ENCODE data around the gene RIMS4. TPM values are rescaled to one million over a fixed set of nuclear protein-coding genes. Genes with fewer than 3 reads are reported as not detected.

The RIMS4 gene
- total RNA-seq, 1 donor from 2014 or later: 6.4 TPM

DNA sequence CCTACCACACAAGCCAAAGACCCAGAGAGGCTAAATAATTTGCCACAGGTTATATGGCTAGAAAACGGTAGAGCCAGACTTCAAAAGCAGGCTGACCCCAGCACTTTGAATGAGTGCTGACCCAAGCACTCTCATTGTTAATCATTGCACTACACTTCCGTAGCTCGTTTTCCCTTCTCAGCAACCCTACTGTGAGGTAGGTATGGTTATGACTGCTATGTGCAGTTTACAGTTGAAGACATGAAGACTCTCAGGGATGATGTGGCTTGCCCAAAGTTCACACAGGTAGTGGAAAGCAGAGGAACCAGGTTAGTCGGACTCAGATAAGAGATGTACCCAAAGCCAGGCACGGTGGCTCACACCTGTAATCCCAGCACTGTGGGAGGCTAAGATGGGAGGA is 33.5 kb upstream of the RIMS4 start:
- intact Hi-C loops (cut with DNase I): no loop called here
- H3K27me3 ChIP-seq: no peaks in the 10 kb centered on the region

GRCh38 chr20:44841955-44842354 is 31.6 kb upstream of the RIMS4 start:
- TF ChIP-seq POLR2AphosphoS5 (IDR thresholded peaks at IDR 0.05; ENCODE audit: insufficient read depth in 1 of 2, low read depth in 1 of 2) (no peak), POLR2A (IDR thresholded peaks at IDR 0.05) (no peak), CTCF (IDR thresholded peaks at IDR 0.05) (no peak)
- DNase-seq (ENCODE audit: extremely low spot score in 2 of 2): peak in 1 of 2 donors; percentile 43
- intact Hi-C loops (cut with DNase I): no loop called here
- Histone ChIP-seq H3K4me3 (no peak overlapping the region), H3K4me1 (no peaks in the 10 kb centered on the region), H3K9me3 (no peaks in the 10 kb centered on the region), H3K36me3 (no peaks in the 10 kb centered on the region), H3K27me3 (no peaks in the 10 kb centered on the region), H3K27ac (no peak overlapping the region)

More for the DNA sequence above, 33.5 kb upstream of the RIMS4 start:
- Histone ChIP-seq H3K27ac (no peak overlapping the region), H3K4me1 (no peaks in the 10 kb centered on the region), H3K4me3 (no peak overlapping the region), H3K9me3 (no peaks in the 10 kb centered on the region), H3K36me3 (no peaks in the 10 kb centered on the region)
- TF ChIP-seq POLR2AphosphoS5 (IDR thresholded peaks at IDR 0.05; ENCODE audit: insufficient read depth in 1 of 2, low read depth in 1 of 2): no peak
- TF ChIP-seq CTCF (IDR thresholded peaks at IDR 0.05): no peak
- no peak for TF ChIP-seq POLR2A (IDR thresholded peaks at IDR 0.05)
- peak in 1 of 2 donors; percentile 34 for DNase-seq (ENCODE audit: extremely low spot score in 2 of 2)

DNA sequence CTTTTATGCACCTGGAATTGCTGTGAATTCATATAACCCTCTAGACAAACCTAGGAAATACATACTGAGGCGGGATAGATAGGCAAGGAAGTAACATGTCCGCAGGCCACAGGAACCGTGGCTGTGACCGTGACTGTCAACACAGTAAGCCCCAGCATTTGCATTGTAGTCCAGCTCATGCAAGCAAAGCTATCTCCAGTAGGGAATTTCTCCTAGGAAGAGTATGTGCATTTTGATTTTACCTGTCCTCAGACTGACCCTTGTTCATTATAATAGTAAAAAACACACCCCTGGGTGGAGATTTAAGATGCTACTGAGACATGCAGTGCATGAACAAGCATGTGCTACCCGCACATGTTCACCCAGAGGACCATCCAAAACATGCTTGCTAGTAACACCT is 30.5 kb upstream of the RIMS4 start:
- Histone ChIP-seq H3K4me3 (no peak overlapping the region), H3K27me3 (no peaks in the 10 kb centered on the region), H3K27ac (no peak overlapping the region), H3K4me1 (no peaks in the 10 kb centered on the region), H3K36me3 (no peaks in the 10 kb centered on the region), H3K9me3 (no peaks in the 10 kb centered on the region)
- no peak for DNase-seq (ENCODE audit: extremely low spot score in 2 of 2)
- intact Hi-C loops (cut with DNase I): no loop called here
- TF ChIP-seq CTCF (IDR thresholded peaks at IDR 0.05) (no peak), POLR2AphosphoS5 (IDR thresholded peaks at IDR 0.05; ENCODE audit: insufficient read depth in 1 of 2, low read depth in 1 of 2) (no peak), POLR2A (IDR thresholded peaks at IDR 0.05) (no peak)

DNA sequence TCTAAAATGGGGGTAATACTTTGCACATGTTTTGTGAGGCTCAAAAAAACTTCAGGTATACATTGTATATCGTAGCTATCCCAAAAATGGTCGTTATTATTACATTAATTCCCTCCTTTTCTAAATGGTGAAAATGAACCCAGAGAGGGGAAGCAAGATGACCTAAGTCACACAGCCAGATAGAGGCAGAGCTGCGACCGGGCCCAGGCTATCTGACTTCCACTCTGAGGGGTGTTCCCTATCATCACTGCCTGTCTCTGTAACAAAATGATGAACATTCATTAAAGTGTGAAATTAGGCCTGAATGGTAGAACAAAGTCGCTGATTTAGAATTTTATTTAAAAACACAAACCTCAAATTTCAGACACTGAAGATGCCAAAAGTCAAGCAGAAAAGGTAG is 29.1 kb upstream of the RIMS4 start:
- intact Hi-C loops (cut with DNase I): no loop called here
- TF ChIP-seq POLR2A (IDR thresholded peaks at IDR 0.05) (no peak), CTCF (IDR thresholded peaks at IDR 0.05) (no peak), POLR2AphosphoS5 (IDR thresholded peaks at IDR 0.05; ENCODE audit: insufficient read depth in 1 of 2, low read depth in 1 of 2) (no peak)
- DNase-seq (ENCODE audit: extremely low spot score in 2 of 2): no peak
- H3K36me3 ChIP-seq: no peaks in the 10 kb centered on the region
- no peaks in the 10 kb centered on the region for H3K9me3 ChIP-seq
- no peak overlapping the region for H3K4me3 ChIP-seq
- H3K27me3 ChIP-seq: no peaks in the 10 kb centered on the region
- H3K27ac ChIP-seq: no peak overlapping the region
- no peaks in the 10 kb centered on the region for H3K4me1 ChIP-seq

- intact Hi-C loops (cut with DNase I): no loop called here
- Histone ChIP-seq H3K36me3 (no peaks in the 10 kb centered on the region), H3K27ac (no peak overlapping the region), H3K4me1 (no peaks in the 10 kb centered on the region), H3K27me3 (no peaks in the 10 kb centered on the region), H3K9me3 (no peaks in the 10 kb centered on the region), H3K4me3 (no peak overlapping the region)
- TF ChIP-seq CTCF (IDR thresholded peaks at IDR 0.05): no peak
- TF ChIP-seq POLR2AphosphoS5 (IDR thresholded peaks at IDR 0.05; ENCODE audit: insufficient read depth in 1 of 2, low read depth in 1 of 2): no peak
- TF ChIP-seq POLR2A (IDR thresholded peaks at IDR 0.05): no peak
- DNase-seq (ENCODE audit: extremely low spot score in 2 of 2): no peak
Observed at GRCh38 chr20:44838521-44838920, 28.2 kb upstream of the RIMS4 start.
